ENCODE measurements around the gene CDKAL1. TPM values are rescaled to one million over a fixed set of nuclear protein-coding genes. Genes with fewer than 3 reads are reported as not detected.

The CDKAL1 gene
- total and polyA plus RNA-seq, 2 donors (not counting 3 experiments of a cell fraction or from before 2014, with no cell fraction given) = 6.1 to 20.5 TPM

DNA sequence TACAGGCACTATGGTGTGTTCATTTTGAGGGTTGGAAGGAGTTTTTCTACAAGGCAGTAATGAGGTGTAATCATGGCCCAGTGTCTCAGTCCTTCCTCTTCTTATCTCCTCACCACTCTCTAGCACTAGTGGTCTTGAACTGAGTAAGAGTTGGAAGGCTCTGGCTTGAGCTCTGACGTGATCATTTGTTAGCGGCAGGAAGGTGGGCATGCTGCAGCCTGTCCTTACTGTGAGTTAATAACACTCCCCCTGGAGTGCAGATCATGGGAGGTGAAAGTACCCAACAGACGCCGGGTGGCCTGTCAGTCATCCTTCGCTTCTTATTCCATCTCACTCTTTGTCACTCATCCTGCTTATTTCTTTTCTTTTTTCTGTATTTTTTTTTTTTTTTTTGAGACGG lies 356.9 kb downstream of the CDKAL1 start:
- Histone ChIP-seq H3K36me3 (ENCODE audit: control insufficient read depth in 2 of 2, extremely low read depth in 1 of 2, insufficient read depth in 2 of 2, low read length in 2 of 2) (no peaks in the 10 kb centered on the region), H2AFZ (ENCODE audit: low read depth, low read length) (no peak overlapping the region), H3K4me2 (ENCODE audit: insufficient read depth, low read length) (no peak overlapping the region), H3K4me1 (ENCODE audit: control insufficient read depth, extremely low read depth, insufficient read depth, low read length) (no peaks in the 10 kb centered on the region), H3K27ac (ENCODE audit: insufficient read depth, low read depth, low read length) (no peak overlapping the region), H3K27me3 (ENCODE audit: control insufficient read depth in 2 of 2, insufficient read depth in 2 of 2, low read length in 2 of 2) (no peaks in the 10 kb centered on the region), H3K9me1 (replicated peaks; ENCODE audit: control insufficient read depth, extremely low read depth, insufficient read depth, low read length) (no peaks in the 10 kb centered on the region), H4K20me1 (replicated peaks; ENCODE audit: control insufficient read depth, extremely low read depth, insufficient read depth, low read length) (no peaks in the 10 kb centered on the region), H3K79me2 (ENCODE audit: control insufficient read depth, insufficient read depth, low read length) (no peaks in the 10 kb centered on the region), H3K9ac (replicated peaks; ENCODE audit: extremely low read depth, insufficient read depth, low read length) (no peak overlapping the region), H3K4me3 (replicated peaks in 1 of 3; ENCODE audit: insufficient read depth in 1 of 3, low read depth in 1 of 3, low read length in 3 of 3) (no peak overlapping the region), H3K9me3 (replicated peaks; ENCODE audit: control insufficient read depth, insufficient read depth, low read length) (no peaks in the 10 kb centered on the region)
- DNase-seq (ENCODE audit: low read depth, low spot score) = no peak
- no peak for FAIRE-seq
- no TSS peak for BruUV-seq (replicated peaks)
- intact Hi-C loops (cut with micrococcal nuclease) = no loop called here
- CTCF ChIA-PET = no interaction called here
- dilution Hi-C loops (cut with MboI; ENCODE audit: extremely low pct_ligation_motif_present, low sequenced_read_pairs) = no loop called here
- POLR2A ChIA-PET = no interaction called here
- TF ChIP-seq, protein P1, sequence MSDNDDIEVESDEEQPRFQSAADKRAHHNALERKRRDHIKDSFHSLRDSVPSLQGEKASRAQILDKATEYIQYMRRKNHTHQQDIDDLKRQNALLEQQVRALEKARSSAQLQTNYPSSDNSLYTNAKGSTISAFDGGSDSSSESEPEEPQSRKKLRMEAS (IDR thresholded peaks at IDR 0.05; ENCODE audit: insufficient read depth, insufficient read length) = no peak
- TF ChIP-seq POLR2A (IDR thresholded peaks at IDR 0.05; ENCODE audit: low read depth, low read length) (no peak), MYC (IDR thresholded peaks at IDR 0.05; ENCODE audit: low read depth, low read length) (no peak), GATA2 (IDR thresholded peaks at IDR 0.05; ENCODE audit: insufficient read depth, insufficient read length, low read depth, low read length) (no peak), EZH2 (IDR thresholded peaks at IDR 0.05; ENCODE audit: borderline replicate concordance, low read depth, low read length, severe bottlenecking) (no peak), FOS (IDR thresholded peaks at IDR 0.05; ENCODE audit: borderline replicate concordance, insufficient read depth, low read length) (no peak), JUN (IDR thresholded peaks at IDR 0.05; ENCODE audit: borderline replicate concordance, insufficient read depth, insufficient read length, low read depth) (no peak), POLR2AphosphoS5 (IDR thresholded peaks at IDR 0.05; ENCODE audit: insufficient read depth, low read depth, low read length) (no peak)
- TF ChIP-seq, protein P2, sequence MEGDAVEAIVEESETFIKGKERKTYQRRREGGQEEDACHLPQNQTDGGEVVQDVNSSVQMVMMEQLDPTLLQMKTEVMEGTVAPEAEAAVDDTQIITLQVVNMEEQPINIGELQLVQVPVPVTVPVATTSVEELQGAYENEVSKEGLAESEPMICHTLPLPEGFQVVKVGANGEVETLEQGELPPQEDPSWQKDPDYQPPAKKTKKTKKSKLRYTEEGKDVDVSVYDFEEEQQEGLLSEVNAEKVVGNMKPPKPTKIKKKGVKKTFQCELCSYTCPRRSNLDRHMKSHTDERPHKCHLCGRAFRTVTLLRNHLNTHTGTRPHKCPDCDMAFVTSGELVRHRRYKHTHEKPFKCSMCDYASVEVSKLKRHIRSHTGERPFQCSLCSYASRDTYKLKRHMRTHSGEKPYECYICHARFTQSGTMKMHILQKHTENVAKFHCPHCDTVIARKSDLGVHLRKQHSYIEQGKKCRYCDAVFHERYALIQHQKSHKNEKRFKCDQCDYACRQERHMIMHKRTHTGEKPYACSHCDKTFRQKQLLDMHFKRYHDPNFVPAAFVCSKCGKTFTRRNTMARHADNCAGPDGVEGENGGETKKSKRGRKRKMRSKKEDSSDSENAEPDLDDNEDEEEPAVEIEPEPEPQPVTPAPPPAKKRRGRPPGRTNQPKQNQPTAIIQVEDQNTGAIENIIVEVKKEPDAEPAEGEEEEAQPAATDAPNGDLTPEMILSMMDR (IDR thresholded peaks at IDR 0.05; ENCODE audit: extremely low read depth in 1 of 2, insufficient read depth in 1 of 2, low read depth in 1 of 2, low read length in 2 of 2) = no peak
